Activated CD4-positive, alpha-beta T cell treated with anti-CD3 and anti-CD28 coated beads for 1 hour (primary cell): ENCODE results near the gene OTUB2.

Experiments used
- DNase-seq: peaks from one replicate; pipeline ENCODE4 v3.0.0-alpha.2; 2020

The OTUB2 gene

DNA sequence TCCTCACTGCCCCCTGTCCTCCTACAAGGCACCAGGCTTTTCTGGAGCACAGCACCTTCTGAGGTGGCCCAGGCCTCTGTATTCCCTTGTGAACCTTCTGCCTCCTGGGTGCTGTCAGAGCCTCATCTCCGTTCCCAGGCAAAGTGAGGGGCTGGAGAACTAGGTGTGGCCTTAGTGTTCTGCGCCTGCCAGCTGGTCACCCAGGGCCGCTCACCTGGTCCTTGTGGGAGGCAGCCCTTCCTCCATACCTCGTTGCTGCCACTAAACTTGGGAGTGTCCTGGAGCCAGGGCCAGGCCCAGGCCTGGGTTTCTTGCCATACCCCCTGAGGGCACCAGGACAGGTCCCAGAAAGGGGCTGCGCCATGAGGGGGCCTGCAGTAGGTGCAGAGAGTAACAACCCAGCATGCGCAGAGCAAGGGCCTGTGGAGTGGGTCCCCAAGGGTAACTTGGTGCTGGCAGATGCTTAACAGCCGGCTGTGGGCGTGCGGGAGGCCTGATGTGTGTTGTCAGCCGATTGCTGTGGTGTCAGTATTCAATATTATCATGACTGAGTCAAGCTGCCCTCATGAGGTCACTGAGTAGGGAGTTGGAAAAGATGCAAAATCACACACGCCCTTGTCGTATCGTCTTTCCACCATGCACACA lies 17.1 kb downstream of the OTUB2 start:
- no peak for DNase-seq

DNA sequence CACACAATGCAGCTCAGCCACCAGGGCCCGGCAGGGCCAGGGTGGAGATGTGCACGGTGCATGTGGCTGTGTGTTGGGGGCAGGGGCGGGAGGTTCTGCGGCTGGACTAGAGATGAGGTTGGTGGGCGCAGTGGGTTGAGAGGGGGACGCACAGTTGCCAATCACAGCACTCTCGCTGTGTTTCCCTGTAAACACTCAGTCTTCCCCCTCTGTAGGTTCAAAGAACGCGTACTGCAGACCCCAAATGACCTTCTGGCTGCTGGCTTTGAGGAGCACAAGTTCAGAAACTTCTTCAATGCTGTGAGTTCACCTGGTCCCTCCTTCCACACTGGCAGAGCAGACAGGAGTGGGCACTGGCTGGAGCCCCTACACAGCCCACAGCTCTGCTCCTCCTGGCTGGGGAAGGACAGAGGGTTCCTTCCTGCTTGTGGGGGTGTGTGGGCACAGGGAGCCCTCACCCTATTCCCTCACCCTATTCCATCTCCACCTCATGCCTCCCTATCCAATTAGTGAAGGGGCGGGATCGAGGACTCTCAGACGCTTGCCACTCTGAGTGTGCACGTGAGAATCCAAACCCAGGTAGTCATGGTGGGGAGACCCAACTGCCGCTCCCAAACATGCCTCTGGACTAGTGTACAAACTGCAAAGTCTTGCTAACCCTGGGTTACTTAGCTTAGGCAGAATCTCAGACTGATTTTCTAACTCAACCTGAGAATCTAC lies 17.8 kb downstream of the OTUB2 start:
- no peak for DNase-seq

DNA sequence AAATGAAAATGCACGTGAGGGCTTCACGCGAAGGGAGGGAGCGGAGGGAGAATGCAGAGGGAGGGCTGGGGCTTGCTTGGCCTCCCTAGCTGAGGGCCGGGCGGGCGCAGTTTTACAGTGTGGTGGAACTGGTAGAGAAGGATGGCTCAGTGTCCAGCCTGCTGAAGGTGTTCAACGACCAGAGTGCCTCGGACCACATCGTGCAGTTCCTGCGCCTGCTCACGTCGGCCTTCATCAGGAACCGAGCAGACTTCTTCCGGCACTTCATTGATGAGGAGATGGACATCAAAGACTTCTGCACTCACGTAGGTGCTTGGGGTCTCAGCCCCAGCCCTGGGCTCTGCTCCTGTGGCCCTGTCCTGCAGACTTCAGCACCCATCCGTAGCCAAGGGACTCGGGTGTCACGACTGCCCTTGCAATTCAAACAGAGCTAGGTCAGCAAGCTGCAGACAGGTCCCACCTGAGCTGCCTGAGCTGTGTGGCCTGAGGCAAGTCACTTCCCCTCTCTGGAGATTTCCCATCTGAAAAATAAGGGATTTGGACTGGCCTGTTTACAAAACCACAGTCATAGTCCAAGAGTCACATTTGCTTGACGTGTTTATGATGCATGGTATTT lies 18.4 kb downstream of the OTUB2 start:
- DNase-seq, result no peak

DNA sequence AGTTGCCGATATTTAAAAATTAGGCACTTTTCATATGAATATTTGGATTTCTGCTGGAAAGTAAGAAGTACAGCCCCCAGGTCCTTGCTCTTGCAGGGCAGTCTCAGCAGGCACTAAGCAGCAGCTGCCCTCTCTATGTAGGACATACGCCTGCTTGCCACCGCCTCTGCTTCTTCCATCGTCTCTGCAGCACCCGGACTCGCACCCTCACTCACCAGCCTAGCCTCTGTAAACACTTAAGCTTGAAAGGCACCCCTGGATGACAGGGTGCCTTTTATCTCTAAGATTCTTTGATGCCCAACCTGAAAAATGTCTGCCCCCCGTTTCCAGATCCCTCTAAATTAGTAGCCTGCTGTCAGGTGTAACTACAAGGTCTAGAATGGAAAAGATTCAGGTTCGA lies 19.0 kb downstream of the OTUB2 start:
- DNase-seq, result no peak

DNA sequence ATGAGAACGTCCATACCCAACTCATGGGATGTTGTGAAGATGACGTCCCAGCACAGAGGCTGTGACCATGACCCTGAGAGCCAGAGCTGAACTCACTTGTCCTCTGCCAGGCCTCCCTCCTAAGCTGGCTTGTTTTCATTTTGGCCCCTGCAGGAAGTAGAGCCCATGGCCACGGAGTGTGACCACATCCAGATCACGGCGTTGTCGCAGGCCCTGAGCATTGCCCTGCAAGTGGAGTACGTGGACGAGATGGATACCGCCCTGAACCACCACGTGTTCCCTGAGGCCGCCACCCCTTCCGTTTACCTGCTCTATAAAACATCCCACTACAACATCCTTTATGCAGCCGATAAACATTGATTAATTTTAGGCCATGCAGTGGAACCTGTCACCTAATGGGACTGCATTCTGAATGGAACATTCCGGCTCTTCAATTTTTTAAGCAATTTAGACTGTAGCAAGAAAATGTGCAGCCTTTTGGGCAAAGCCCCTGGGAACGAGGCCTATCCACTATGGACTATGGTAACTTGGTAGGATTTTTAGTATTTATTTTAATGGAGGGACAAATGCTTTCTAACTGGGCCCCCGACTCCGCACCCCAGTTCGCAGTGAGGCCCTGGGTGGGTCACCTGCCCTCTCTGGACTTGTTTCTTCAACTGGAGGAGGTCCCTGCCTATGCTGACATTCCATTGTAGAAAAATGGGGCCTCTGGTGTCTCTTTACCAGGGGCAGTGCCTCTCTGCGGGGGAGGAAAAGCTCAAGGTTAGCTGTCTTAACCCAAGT lies 19.6 kb downstream of the OTUB2 start:
- no peak for DNase-seq

DNA sequence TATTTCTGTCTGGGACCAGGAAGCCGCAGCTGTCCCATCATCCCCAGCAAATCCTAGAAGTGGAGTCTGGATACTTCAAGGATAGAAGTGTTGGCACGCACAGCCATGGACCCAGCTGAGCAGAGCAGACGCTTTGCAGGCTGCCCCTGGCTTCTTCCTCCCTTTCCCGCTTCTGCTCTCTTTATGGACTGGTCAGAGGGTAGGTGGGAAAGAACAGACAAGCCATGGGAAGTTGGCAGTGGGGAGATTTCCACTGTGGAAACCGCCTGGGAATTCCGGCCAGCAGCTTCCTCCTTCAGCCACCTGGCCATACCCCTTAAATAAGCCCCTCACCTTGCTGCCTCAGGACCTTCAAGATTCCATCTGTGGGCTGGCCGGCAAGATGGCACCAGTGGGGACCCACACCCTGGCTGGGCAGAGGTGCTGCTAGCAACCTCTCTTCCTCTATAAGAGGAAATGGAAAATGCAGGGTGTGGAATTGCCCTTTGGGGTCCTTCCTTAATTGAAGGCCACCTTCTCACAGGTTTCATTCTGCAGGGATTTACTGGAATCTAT lies 20.6 kb downstream of the OTUB2 start:
- DNase-seq, result no peak

DNA sequence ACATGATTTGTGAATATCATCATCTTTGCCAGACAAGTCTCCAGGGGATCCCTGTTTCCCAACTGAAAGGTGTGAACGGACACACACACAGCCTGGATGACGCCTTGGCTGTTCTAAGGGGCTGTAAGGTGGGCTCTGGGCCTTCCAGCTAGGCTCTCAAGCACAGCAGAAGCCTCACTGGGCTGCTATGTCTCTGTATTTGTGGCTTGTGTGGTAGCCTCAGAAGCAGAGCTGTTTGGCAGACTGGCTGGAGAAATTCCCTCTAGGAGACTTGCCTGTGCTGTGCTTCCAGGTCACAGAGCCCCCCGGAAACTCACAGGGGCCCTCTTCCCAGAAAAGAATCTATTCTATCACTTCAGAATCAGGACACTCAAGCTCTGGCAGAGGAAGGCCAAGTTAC lies 21.4 kb downstream of the OTUB2 start:
- DNase-seq, result no peak

- no peak for DNase-seq
Observed at GRCh38 chr14:94048691-94049624, 22.8 kb downstream of the OTUB2 start.

DNA sequence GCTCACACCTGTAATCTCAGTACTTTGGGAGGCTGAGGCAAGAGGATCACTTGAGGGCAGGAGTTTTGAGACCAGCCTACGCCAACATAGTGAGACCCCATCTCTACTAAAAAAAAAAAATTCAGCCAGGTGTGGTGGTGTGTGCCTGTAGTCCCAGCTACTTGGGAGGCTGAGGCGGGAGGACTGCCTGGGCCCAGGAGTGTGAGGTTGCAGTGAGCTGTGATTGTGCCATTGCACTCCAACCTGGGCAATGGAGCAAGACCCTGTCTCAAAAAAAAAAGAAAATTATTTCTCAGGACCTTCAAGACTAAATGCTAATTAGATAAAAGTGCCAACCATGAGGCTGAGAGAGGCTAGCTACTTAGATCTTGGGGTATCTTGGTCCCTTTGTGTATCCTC lies 23.5 kb downstream of the OTUB2 start:
- DNase-seq, result no peak

DNA sequence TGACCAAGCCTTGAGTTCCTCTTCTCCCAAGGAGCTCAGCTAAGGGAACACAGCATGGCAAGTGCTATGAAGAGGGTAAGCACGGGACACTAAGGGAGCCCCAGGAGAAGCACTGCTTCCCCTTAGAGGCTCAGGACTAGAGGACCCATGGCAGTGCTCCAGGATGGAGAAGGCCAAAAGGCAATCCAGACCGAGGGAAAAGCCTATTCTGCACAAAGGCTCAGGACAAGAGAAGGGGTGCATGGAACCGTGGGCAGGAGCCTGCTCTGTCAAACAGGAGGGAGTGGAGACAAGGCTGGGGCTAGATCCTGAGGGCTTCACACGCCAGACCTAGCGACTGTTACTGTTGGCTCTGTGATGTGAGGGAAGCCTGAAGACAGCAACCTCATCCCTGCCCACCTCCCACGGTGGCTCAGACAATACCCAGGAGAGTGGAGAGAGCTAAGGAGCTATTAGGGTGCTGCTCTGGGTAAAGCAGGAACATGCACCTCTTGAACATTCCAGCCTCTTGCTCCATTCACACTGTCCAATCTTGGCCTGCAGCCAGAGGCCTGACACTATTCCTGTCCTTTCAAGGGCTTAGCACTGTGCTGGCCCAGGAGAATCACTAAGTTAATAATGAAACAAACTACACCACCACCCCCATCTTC lies 24.2 kb downstream of the OTUB2 start:
- DNase-seq, result no peak

DNA sequence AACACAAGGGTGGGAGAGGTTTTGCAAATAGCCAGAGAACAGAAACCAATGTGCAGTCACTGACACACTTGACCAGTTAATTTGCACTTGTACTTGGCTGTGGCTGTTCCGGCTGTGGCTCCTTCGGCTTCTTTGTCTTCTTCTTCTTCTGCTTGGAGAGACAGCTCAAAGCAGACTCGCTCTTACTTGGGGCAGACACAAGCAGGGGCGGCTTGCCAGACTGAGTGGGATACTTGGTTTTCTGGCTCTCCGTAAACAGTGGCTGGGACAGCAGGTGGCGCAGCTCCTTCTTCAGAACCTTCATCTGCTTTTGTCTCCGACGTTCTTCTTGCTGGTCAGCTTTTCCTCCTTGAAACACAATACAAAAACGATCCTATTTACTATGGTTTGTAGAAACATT lies 25.0 kb downstream of the OTUB2 start:
- DNase-seq, result no peak

DNA sequence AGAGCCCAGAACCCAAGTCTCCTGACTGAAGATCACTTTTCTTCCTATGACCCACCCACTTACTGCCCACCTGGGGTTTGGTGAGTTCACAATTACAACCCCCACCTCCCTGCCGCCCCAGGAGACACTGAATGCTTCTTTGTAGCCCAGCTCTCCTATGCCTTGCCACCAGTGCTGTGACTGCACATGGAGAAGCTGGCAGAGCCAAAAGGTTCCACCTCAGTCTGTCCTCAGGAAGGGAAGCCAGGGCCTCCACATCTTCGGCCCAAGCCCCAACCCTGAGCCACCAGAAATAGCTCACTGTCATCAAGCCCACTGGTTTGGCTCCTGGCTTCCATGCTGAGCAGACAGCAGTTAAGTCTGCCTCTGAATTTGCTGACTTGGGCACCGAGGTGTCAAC lies 25.6 kb downstream of the OTUB2 start:
- DNase-seq, result no peak

DNA sequence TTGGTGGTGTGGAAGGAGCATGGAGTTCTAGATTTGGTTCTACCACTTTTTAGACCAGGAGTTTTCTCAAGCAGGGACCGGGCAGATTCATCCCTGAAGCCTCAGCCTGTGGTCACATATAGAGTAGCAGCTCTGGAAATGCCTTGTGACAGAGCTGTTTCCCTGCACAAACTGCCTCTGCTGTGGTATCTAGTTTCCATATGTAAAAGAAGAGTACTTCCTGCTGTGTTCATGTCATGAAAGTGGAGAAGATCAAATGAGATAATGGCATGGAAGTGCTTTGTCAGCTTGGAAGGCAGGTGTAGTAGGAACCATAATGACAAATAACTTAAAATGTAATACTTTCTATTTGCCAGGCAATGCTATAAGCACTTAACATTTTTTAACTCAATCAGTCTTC lies 26.1 kb downstream of the OTUB2 start:
- DNase-seq, result no peak

DNA sequence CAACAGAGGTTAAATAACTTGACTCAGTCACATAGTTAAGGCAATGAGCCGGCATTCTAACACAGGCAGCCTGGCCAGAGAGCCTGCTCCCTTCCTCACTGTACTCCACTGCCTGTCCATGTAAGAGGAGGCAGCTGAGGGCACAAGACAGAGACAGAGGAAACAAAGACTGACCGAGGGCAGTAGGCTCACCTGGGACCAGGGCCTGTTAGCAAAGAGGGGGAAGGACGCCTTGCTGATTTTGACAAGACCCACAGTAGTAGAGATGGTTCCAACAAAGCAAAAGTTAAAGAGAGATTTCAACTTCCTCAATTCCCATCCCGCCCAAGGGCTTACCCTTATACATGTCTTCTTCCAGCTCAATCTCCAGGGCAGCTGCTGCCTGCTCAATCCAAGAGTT lies 26.5 kb downstream of the OTUB2 start:
- DNase-seq, result no peak

DNA sequence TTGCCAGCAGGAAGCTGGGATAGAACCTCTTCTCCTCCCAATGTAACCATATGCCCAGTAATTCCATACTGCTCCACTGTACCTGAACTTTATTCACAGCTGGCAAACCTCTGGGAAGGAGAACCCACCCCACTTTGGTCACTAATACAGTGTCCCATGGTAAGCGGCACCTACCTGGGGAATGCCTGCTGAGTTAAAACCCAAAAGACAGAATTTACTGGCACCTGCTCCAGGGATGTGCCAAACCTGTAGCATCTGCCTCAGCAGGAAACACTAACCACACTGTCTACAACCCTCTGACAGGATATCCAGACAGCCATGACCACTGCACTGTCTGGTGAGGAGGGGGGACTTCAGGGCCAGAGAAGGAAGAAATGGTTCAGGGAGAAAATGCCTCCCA lies 28.3 kb downstream of the OTUB2 start:
- DNase-seq, result no peak

DNA sequence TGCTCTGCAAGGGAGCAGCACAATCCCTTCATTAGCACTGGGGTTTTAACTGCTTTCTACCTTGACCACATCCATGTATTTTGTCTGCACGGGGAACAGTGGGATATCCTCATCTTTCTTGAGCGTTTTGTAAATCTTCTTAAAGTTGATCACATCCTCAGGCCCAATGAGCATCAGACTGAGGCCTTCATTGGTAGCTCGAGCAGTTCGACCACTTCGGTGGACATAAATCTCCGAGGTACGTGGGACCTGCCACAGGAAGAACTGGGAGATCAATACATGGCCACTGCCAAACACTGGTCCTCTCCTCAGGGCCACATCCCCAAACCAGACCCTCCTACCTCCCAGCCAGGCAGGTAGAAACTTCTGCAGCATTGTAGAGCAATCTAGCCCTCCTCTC lies 28.8 kb downstream of the OTUB2 start:
- DNase-seq, result no peak

- DNase-seq, result no peak
Observed at GRCh38 chr14:94056579-94057308, 30.6 kb downstream of the OTUB2 start.

- no peak for DNase-seq
Observed at GRCh38 chr14:94058128-94058673, 32.1 kb downstream of the OTUB2 start.

DNA sequence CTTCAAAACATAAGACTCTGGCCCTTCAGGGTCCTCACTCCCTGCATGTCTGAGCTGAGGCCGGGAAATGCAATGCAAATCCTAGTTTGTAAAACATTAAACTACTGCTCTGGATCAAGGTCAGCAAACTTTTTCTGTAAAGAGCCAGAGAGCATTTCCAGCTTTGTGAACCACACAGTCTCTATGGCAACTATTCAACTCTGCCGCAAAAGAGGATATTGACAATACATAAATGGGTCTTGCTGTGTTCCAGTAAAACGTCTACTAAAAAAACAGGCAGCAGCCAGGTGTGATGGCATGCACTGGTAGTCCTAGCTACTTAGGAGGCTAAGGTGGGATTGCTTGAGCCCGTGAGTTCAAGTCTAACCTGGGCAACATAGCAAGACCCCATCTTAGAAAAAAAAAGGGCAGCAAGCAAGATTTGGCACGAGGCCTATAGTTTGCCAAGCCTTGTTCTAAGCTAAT lies 32.6 kb downstream of the OTUB2 start:
- no peak for DNase-seq

GRCh38 chr14:94059998-94060397 lies 33.9 kb downstream of the OTUB2 start:
- DNase-seq, result no peak
